ENCODE results near the gene PLB1. TPM values are rescaled to one million over a fixed set of nuclear protein-coding genes. Genes with fewer than 3 reads are reported as not detected.

Gene PLB1
- total RNA-seq, 6 experiments from 2014 or later = 0.66 to 1.9 (median 1.1) TPM

- DNase-seq (no peak), ATAC-seq (peak in 1 of 4 donors; percentile 38)
- peaks cover 0 to 13% (median 6%) of the 10 kb centered on the region in 4 donors for H3K4me1 ChIP-seq
- no peaks in the 10 kb centered on the region for H3K27me3 ChIP-seq
- WGBS (ENCODE audit: insufficient coverage, low coverage, low lambda C conversion rate, missing lambda C conversion rate) = 82% methylated on average over 2 of the region's 2 CpGs
- H3K36me3 ChIP-seq = no peaks in the 10 kb centered on the region
- intact Hi-C loops (cut with DNase I) = no loop called here
- H3K9me3 ChIP-seq = no peaks in the 10 kb centered on the region
- no peak for TF ChIP-seq POLR2A (IDR thresholded peaks at IDR 0.05)
- no peak for TF ChIP-seq CTCF (IDR thresholded peaks at IDR 0.05)
- H3K4me3 ChIP-seq = no peak overlapping the region
- no peak overlapping the region for H3K27ac ChIP-seq
These were observed 158.2 kb downstream of the PLB1 start for GRCh38 chr2:28653892-28654662.

GRCh38 chr2:28654663-28655320 is 158.9 kb downstream of the PLB1 start:
- Histone ChIP-seq H3K9me3 (no peaks in the 10 kb centered on the region), H3K4me1 (peaks cover 0 to 13% (median 6%) of the 10 kb centered on the region in 4 donors), H3K27me3 (no peaks in the 10 kb centered on the region), H3K27ac (no peak overlapping the region), H3K4me3 (no peak overlapping the region), H3K36me3 (no peaks in the 10 kb centered on the region)
- 47% methylated on average over 8 of the region's 8 CpGs for WGBS (ENCODE audit: insufficient coverage, low coverage, low lambda C conversion rate, missing lambda C conversion rate)
- DNase-seq = peak in 1 of 3 donors; percentile 62
- intact Hi-C loops (cut with DNase I) = no loop called here
- no peak for TF ChIP-seq CTCF (IDR thresholded peaks at IDR 0.05)
- TF ChIP-seq POLR2A (IDR thresholded peaks at IDR 0.05) = no peak
- peak; percentile 75 to 93 (median 83) for ATAC-seq

GRCh38 chr2:28656937-28657615 is 161.2 kb downstream of the PLB1 start:
- Histone ChIP-seq H3K4me1 (peaks cover 0 to 22% (median 6%) of the 10 kb centered on the region in 4 donors), H3K27ac (no peak overlapping the region), H3K9me3 (no peaks in the 10 kb centered on the region), H3K36me3 (no peaks in the 10 kb centered on the region), H3K27me3 (no peaks in the 10 kb centered on the region), H3K4me3 (no peak overlapping the region)
- 83% methylated on average over 5 of the region's 5 CpGs for WGBS (ENCODE audit: insufficient coverage, low coverage, low lambda C conversion rate, missing lambda C conversion rate)
- TF ChIP-seq POLR2A (IDR thresholded peaks at IDR 0.05) (no peak), CTCF (IDR thresholded peaks at IDR 0.05) (no peak)
- DNase-seq = no peak
- intact Hi-C loops (cut with DNase I) = no loop called here
- no peak for ATAC-seq

GRCh38 chr2:28658369-28658768 is 162.5 kb downstream of the PLB1 start:
- Histone ChIP-seq H3K9me3 (no peaks in the 10 kb centered on the region), H3K36me3 (no peaks in the 10 kb centered on the region), H3K27me3 (no peaks in the 10 kb centered on the region), H3K4me3 (no peak overlapping the region), H3K27ac (no peak overlapping the region), H3K4me1 (peaks cover 0 to 22% (median 6%) of the 10 kb centered on the region in 4 donors)
- no peak for ATAC-seq
- intact Hi-C loops (cut with DNase I) = no loop called here
- no peak for DNase-seq
- 78% methylated on average over 1 of the region's 1 CpG for WGBS (ENCODE audit: insufficient coverage, low coverage, low lambda C conversion rate, missing lambda C conversion rate)
- no peak for TF ChIP-seq POLR2A (IDR thresholded peaks at IDR 0.05)
- no peak for TF ChIP-seq CTCF (IDR thresholded peaks at IDR 0.05)

Measured in right lobe of liver (tissue), 6 donors.